ENCODE data around the gene AK9. TPM values are rescaled to one million over a fixed set of nuclear protein-coding genes. Genes with fewer than 3 reads are reported as not detected.

The AK9 gene
- total and polyA plus RNA-seq, 2 of the 4 experiments (the other 2 are of a cell fraction): 1.7 to 1.8 TPM

DNA sequence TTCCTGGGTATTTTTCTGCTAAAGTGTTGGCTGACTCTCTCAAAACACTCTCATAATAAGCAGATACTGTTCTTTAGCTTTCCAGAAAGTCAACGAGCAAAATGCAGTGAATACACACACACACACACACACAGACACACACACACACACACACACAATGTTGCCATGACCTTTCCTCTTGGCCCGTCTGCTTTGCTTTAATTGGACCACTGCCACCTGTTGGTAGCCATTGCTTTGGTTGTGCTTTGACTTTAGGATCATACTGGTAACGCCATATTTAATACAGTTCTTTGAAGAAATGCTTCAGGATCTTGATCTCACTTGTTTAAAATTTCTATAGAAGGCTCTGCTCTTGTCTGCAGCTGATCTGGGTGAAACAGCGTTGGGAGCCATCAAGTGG, 4.5 kb upstream of the AK9 start:
- H2AFZ ChIP-seq (replicated peaks; ENCODE audit: low read length, poor library complexity): no peak overlapping the region
- no peak overlapping the region for H3K9ac ChIP-seq (ENCODE audit: low read depth, low read length)
- H3K18ac ChIP-seq (ENCODE audit: low read depth, low read length): no peak overlapping the region
- DNase-seq (no peak), ATAC-seq (ENCODE audit: low read depth) (no peak)
- no peak overlapping the region for H4K91ac ChIP-seq (ENCODE audit: insufficient read depth, low read depth, low read length)
- peaks cover 3% of the 10 kb centered on the region; the same call in 1 of the 2 replicates for H3K9me1 ChIP-seq (ENCODE audit: insufficient read depth, low read length)
- H2BK5ac ChIP-seq (ENCODE audit: low read depth, low read length, poor library complexity, severe bottlenecking): no peak overlapping the region
- H4K5ac ChIP-seq (ENCODE audit: low read depth, low read length): no peak overlapping the region
- intact Hi-C loops (cut with micrococcal nuclease): loop anchor here (10.0 kb wide), 1 partner anchor 311 kb away; the partner anchor contains the start of gene CD164
- WGBS, 2 experiments (ENCODE audit: extremely low coverage in 2 of 2, insufficient read length in 1 of 2): no CpG with 5 or more reads among the region's 4 CpGs
- H3K56ac ChIP-seq (ENCODE audit: extremely low read depth, insufficient read depth, low read length): no peak overlapping the region
- no peak overlapping the region for H3K4me3 ChIP-seq (ENCODE audit: insufficient read depth, low read depth, low read length)
- H3K4ac ChIP-seq (ENCODE audit: low read depth, low read length): no peak overlapping the region
- no peaks in the 10 kb centered on the region for H3K27me3 ChIP-seq (ENCODE audit: control insufficient read depth, insufficient read depth, low read length)
- POLR2A ChIA-PET (ENCODE audit: unreplicated experiment): no interaction called here
- CTCF ChIA-PET: no interaction called here
- H3K36me3 ChIP-seq (ENCODE audit: control insufficient read depth, insufficient read depth, low read length): peaks cover 1% of the 10 kb centered on the region; the same call in 1 of the 2 replicates
- H2BK120ac ChIP-seq (ENCODE audit: low read depth, low read length): no peak overlapping the region
- H3K79me1 ChIP-seq (ENCODE audit: low read depth in 1 of 2, low read length in 2 of 2): peaks cover 3 to 4% of the 10 kb centered on the region in 2 experiments; a peak in 3 of 4 replicates
- no peak overlapping the region for H3K14ac ChIP-seq (replicated peaks; ENCODE audit: low read depth, low read length)
- TF ChIP-seq MAFK (IDR thresholded peaks at IDR 0.05; ENCODE audit: low read depth, low read length) (no peak), MXI1 (IDR thresholded peaks at IDR 0.05; ENCODE audit: borderline replicate concordance, low read depth, low read length) (no peak), BHLHE40 (IDR thresholded peaks at IDR 0.05; ENCODE audit: low read depth, low read length) (no peak), NFE2L2 (IDR thresholded peaks at IDR 0.05; ENCODE audit: low read depth, low read length) (no peak), MAZ (IDR thresholded peaks at IDR 0.05; ENCODE audit: borderline replicate concordance, low read depth, low read length) (no peak), SMC3 (IDR thresholded peaks at IDR 0.05; ENCODE audit: low read depth, low read length) (no peak), RCOR1 (IDR thresholded peaks at IDR 0.05; ENCODE audit: insufficient replicate concordance, low read length) (no peak), RFX5 (IDR thresholded peaks at IDR 0.05; ENCODE audit: low read depth, low read length) (no peak), CEBPB (IDR thresholded peaks at IDR 0.05; ENCODE audit: low read depth, low read length) (no peak), FOS (IDR thresholded peaks at IDR 0.05; ENCODE audit: low read depth, low read length) (no peak), POLR2A (IDR thresholded peaks at IDR 0.05; ENCODE audit: low read depth, low read length) (no peak)
- TF ChIP-seq, protein P1, sequence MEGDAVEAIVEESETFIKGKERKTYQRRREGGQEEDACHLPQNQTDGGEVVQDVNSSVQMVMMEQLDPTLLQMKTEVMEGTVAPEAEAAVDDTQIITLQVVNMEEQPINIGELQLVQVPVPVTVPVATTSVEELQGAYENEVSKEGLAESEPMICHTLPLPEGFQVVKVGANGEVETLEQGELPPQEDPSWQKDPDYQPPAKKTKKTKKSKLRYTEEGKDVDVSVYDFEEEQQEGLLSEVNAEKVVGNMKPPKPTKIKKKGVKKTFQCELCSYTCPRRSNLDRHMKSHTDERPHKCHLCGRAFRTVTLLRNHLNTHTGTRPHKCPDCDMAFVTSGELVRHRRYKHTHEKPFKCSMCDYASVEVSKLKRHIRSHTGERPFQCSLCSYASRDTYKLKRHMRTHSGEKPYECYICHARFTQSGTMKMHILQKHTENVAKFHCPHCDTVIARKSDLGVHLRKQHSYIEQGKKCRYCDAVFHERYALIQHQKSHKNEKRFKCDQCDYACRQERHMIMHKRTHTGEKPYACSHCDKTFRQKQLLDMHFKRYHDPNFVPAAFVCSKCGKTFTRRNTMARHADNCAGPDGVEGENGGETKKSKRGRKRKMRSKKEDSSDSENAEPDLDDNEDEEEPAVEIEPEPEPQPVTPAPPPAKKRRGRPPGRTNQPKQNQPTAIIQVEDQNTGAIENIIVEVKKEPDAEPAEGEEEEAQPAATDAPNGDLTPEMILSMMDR (conservative IDR thresholded peaks at IDR 0.05; ENCODE audit: low read depth, low read length): no peak
- TF ChIP-seq, protein P2, sequence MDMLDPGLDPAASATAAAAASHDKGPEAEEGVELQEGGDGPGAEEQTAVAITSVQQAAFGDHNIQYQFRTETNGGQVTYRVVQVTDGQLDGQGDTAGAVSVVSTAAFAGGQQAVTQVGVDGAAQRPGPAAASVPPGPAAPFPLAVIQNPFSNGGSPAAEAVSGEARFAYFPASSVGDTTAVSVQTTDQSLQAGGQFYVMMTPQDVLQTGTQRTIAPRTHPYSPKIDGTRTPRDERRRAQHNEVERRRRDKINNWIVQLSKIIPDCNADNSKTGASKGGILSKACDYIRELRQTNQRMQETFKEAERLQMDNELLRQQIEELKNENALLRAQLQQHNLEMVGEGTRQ (IDR thresholded peaks at IDR 0.05; ENCODE audit: low read depth, low read length): no peak
- TF ChIP-seq, protein P3, sequence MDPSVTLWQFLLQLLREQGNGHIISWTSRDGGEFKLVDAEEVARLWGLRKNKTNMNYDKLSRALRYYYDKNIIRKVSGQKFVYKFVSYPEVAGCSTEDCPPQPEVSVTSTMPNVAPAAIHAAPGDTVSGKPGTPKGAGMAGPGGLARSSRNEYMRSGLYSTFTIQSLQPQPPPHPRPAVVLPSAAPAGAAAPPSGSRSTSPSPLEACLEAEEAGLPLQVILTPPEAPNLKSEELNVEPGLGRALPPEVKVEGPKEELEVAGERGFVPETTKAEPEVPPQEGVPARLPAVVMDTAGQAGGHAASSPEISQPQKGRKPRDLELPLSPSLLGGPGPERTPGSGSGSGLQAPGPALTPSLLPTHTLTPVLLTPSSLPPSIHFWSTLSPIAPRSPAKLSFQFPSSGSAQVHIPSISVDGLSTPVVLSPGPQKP (IDR thresholded peaks at IDR 0.05; ENCODE audit: borderline replicate concordance, low read depth, low read length): no peak
- dilution Hi-C loops (cut with HindIII; ENCODE audit: low sequenced_read_pairs, unreplicated experiment): no loop called here
- H3K9me3 ChIP-seq (ENCODE audit: control insufficient read depth, insufficient read depth, low read length): no peaks in the 10 kb centered on the region
- H4K20me1 ChIP-seq (ENCODE audit: insufficient read depth, low read length): no peaks in the 10 kb centered on the region
- no peak overlapping the region for H3K23ac ChIP-seq (ENCODE audit: low read depth, low read length)
- H3K4me2 ChIP-seq (ENCODE audit: low read depth, low read length): no peak overlapping the region
- in situ Hi-C loops (cut with MboI; ENCODE audit: low sequenced_read_pairs): no loop called here
- no peaks in the 10 kb centered on the region for H3K4me1 ChIP-seq (ENCODE audit: control insufficient read depth, insufficient read depth, low read length)
- no peak overlapping the region for H2AK9ac ChIP-seq (replicated peaks; ENCODE audit: low read depth, low read length, poor library complexity)
- H2AK5ac ChIP-seq (ENCODE audit: low read depth, low read length): no peak overlapping the region
- H2BK15ac ChIP-seq (ENCODE audit: low read depth, low read length): no peak overlapping the region
- no peak overlapping the region for H2BK20ac ChIP-seq (ENCODE audit: low read depth, low read length)
- no peak overlapping the region for H4K8ac ChIP-seq (ENCODE audit: low read depth in 2 of 2, low read length in 2 of 2)
- BruUV-seq (replicated peaks): no TSS peak
- H3K27ac ChIP-seq (ENCODE audit: insufficient read depth, low read length): no peak overlapping the region
